Activated CD4-positive, CD25-positive, alpha-beta regulatory T cell treated with anti-CD3 and anti-CD28 coated beads, Interleukin-2, amount 50 U/mL, for 72 hours (primary cell): Measurements from ENCODE around the gene CAMSAP3.
"Not testable (repeated sequence)": the region's sequence is repeated elsewhere in the genome, so short reads cannot be mapped to it uniquely, and the experiment has no call there.

ENCODE experiments used
- DNase-seq: peaks from one replicate; pipeline ENCODE4 v3.0.0; 2021

Gene CAMSAP3

GRCh38 chr19:7632340-7633203 lies 36.9 kb downstream of the CAMSAP3 start:
- no peak for DNase-seq

- no peak for DNase-seq
These were observed 38.0 kb downstream of the CAMSAP3 start, which contains the start of gene PCP2 for GRCh38 chr19:7633698-7634097. Gene PCP2, minus strand, starts transcription at chr19:7633719. Its CDS starts 262 bp downstream, at chr19:7633457.

- no peak for DNase-seq
These were observed 40.0 kb downstream of the CAMSAP3 start for GRCh38 chr19:7635670-7636069.

- no peak for DNase-seq
These were observed 40.6 kb downstream of the CAMSAP3 start for GRCh38 chr19:7636317-7636690.

DNA sequence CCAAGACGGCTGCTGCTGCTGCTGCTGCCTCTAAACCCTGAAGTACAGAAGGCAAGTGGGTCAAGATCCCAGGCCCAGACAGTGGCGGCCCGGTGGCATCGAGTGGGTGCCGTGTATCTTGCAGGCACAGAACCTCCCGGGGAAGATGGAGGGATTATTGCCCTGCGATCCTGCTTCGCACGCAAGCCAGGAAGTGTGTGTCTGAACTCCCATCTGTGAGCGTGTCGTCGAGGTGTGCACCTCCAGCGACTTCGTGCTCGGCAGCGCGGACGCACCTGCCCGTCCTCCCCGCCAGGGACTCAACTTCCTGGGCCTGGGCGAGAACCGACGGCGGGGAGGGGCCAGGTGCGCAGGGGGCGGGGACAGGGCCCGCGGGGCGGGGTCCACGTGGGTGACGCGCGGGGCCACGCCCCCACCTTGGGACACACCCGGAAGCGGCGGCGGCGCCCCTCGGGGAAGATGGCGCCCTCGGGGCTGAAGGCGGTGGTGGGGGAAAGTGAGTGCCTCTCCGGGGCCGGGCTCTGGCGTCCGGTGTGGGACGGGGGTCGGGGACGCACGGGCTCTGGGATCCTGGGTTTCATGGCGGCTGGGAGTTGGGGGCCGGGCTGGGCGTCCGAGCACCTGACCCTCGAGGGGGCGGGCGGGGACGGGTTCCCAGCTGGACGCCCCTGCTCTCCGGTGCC lies 41.2 kb downstream of the CAMSAP3 start, which contains the start of gene STXBP2:
Gene STXBP2 (plus strand): TSS at position 420 of the 683 bp plus-strand sequence. CDS start 40 bp downstream, at position 460.
- DNase-seq: peak; percentile 91

GRCh38 chr19:7637374-7638256 lies 42.0 kb downstream of the CAMSAP3 start:
- no peak for DNase-seq

GRCh38 chr19:7638802-7639465 lies 43.3 kb downstream of the CAMSAP3 start:
- no peak for DNase-seq

DNA sequence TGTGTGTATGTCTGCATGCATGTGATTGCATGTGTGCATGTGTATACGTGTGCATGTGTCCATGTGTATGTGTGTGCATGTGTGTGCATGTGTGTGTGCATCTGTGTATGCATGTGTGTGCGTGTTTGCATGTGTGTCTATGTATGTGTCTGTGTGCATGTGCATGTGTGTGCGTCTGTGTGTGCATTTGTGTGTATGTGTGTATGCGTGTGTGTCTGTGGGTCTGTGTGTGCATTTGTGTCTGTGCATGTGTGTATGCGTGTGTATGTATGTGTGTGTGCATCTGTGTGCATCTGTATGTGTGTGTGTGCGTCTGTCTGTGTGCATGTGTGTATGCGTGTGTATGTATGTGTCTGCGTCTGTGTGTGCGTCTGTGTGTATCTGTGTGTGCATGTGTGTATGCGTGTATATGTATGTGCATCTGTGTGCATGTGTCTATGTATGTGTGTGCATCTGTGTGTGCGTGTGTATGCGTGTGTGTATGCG lies 44.2 kb downstream of the CAMSAP3 start:
- DNase-seq: no peak

- no peak for DNase-seq
These were observed 45.1 kb downstream of the CAMSAP3 start for GRCh38 chr19:7640803-7641202.

- no peak for DNase-seq
These were observed 45.9 kb downstream of the CAMSAP3 start for GRCh38 chr19:7641290-7642276.

DNA sequence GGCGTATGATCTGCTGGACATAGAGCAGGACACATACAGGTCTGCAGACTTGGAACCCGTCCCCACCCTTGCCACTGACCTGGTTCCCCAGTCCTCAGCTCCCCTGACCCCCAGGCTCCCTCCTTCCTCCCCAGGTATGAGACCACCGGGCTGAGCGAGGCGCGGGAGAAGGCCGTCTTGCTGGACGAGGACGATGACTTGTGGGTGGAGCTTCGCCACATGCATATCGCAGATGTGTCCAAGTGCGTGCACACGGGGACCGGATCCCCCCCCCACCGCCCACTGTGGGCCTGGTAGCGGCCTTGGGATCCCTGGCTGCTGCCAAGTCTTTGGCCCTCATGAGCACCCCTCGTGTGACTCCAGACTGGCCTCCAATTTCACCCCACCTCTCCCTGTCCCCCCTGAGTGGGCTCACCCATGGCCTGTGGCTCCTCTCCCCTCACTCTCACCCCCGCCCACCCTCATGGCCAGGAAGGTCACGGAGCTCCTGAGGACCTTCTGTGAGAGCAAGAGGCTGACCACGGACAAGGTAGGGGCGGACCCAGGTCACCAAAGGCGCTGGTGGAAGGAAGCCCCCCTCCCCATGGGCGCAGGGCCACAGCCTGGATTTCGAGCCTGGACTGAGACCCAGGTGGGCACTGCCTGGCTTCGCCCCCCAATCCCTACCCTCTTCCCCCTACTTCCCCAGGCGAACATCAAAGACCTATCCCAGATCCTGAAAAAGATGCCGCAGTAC lies 46.8 kb downstream of the CAMSAP3 start:
- no peak for DNase-seq

DNA sequence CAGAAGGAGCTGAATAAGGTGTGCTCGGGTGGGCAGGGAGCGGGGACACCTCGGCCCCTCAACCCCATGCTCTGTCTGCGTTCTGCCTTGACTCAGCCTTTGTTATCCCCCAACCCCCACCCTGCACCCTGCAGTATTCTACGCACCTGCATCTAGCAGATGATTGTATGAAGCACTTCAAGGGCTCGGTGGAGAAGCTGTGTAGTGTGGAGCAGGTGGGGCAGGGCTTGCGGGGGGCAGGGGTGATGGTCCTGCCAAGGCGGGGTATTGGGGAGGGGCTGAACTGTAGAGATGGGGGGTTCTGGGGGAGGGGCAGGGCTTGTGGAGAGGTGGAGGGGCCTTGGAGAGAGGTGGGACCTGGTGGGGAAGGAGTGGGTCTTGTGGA lies 47.4 kb downstream of the CAMSAP3 start:
- DNase-seq: no peak

DNA sequence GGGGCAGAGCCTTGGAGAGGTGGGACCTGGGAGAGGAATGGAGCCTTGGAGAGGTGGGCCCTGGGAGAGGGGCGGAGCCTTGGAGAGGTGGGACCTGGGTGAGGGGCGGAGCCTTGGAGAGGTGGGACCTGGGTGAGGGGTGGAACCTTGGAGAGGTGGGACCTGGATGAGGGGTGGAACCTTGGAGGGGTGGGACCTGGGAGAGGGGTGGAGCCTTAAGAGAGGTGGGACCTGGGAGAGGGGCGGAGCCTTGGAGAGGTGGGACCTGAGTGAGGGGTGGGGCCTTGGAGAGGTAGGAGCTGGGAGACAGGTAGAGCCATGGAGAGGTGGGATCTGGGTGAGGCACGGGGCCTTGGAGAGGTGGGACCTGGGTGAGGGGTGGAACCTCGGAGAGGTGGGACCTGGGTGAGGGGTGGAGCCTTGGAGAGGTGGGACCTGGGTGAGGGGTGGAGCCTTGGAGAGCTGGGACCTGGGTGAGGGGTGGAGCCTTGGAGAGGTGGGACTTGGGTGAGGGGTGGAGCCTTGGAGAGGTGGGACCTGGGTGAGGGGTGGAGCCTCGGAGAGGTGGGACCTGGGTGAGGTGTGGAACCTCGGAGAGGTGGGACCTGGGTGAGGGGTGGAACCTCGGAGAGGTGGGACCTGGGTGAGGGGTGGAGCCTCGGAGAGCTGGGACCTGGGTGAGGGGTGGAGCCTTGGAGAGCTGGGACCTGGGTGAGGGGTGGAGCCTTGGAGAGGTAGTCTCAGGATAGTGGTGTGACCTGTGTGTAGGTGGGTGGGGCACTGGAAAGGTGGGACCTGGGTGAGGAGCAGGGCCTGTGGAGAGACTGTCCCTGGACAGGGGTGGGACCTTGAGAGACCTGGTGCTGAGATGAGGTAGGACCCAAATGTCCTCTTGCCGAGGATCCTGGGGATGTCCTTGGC lies 48.2 kb downstream of the CAMSAP3 start:
- not testable (repeated sequence) for DNase-seq

GRCh38 chr19:7644550-7644877 lies 48.9 kb downstream of the CAMSAP3 start:
- DNase-seq: no peak

- DNase-seq: no peak
These were observed 49.5 kb downstream of the CAMSAP3 start for GRCh38 chr19:7645163-7645562.

- no peak for DNase-seq
These were observed 50.2 kb downstream of the CAMSAP3 start for GRCh38 chr19:7645656-7646425.

- no peak for DNase-seq
These were observed 50.7 kb downstream of the CAMSAP3 start for GRCh38 chr19:7646426-7646700.

DNA sequence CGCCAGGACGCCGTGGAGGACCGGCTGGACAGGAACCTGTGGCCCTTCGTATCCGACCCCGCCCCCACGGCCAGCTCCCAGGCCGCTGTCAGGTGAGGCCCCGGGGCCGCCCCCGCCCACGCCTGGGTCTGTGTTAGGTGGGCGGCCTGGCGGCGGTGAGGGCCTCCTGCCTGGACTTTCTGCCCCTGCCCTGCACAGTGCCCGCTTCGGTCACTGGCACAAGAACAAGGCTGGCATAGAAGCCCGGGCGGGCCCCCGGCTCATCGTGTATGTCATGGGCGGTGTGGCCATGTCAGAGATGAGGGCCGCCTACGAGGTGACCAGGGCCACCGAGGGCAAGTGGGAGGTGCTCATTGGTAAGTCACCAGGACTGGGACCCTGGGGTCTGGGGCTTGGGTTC lies 51.5 kb downstream of the CAMSAP3 start:
- DNase-seq: no peak
